Kidney epithelial cell (primary cell): Measurements from ENCODE around the gene TTL. TPM values are rescaled to one million over a fixed set of nuclear protein-coding genes. Genes with fewer than 3 reads are reported as not detected.

Experiments used
- DNase-seq: peaks from one replicate; pipeline ENCODE4 v3.0.0-alpha.2; 2010; ENCODE audit warnings: low read depth
- H3K27me3 ChIP-seq: 2 replicates; pipeline ENCODE4 v1.6.0; 2011; ENCODE audit warnings: low read length; ENCODE audit not compliant: control insufficient read depth, insufficient read depth
- H3K36me3 ChIP-seq: 2 replicates; pipeline ENCODE4 v1.5.1; 2011; ENCODE audit warnings: low read length; ENCODE audit not compliant: control insufficient read depth, insufficient read depth
- H3K4me3 ChIP-seq: 2 replicates; pipeline ENCODE4 v1.5.1; 2011; ENCODE audit warnings: low read depth, mild to moderate bottlenecking, control low read depth, low read length
- total RNA-seq: library from RNA; depleted of rRNA; stranded (reverse); fragments of >200 nt; gene quantifications from 2 replicates; pipeline ENCODE4 v1.2.3, GENCODE V29; 2015
- TF ChIP-seq, protein P1 (sequence below): IDR thresholded peaks from 2 replicates; pipeline ENCODE4 v1.5.1; 2011; ENCODE audit warnings: mild to moderate bottlenecking, moderate library complexity, low read length, control low read depth, inconsistent platforms; ENCODE audit not compliant: insufficient read depth, poor library complexity, severe bottlenecking

The TTL gene
- total RNA-seq, 1 donor from 2014 or later, result 51.3 TPM

GRCh38 chr2:112584134-112584890, 102.4 kb downstream of the TTL start, which contains the start of gene CHCHD5:
Gene CHCHD5, plus strand, starts transcription at chr2:112584609. Its CDS starts 39 bp downstream, at chr2:112584648.
- TF ChIP-seq, protein P1, sequence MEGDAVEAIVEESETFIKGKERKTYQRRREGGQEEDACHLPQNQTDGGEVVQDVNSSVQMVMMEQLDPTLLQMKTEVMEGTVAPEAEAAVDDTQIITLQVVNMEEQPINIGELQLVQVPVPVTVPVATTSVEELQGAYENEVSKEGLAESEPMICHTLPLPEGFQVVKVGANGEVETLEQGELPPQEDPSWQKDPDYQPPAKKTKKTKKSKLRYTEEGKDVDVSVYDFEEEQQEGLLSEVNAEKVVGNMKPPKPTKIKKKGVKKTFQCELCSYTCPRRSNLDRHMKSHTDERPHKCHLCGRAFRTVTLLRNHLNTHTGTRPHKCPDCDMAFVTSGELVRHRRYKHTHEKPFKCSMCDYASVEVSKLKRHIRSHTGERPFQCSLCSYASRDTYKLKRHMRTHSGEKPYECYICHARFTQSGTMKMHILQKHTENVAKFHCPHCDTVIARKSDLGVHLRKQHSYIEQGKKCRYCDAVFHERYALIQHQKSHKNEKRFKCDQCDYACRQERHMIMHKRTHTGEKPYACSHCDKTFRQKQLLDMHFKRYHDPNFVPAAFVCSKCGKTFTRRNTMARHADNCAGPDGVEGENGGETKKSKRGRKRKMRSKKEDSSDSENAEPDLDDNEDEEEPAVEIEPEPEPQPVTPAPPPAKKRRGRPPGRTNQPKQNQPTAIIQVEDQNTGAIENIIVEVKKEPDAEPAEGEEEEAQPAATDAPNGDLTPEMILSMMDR, result peak; percentile 18
- Histone ChIP-seq H3K36me3 (no peaks in the 10 kb centered on the region), H3K4me3 (peak within 1 kb of the TSS; percentile 66), H3K27me3 (no peaks in the 10 kb centered on the region)
- peak; percentile 82 for DNase-seq

DNA sequence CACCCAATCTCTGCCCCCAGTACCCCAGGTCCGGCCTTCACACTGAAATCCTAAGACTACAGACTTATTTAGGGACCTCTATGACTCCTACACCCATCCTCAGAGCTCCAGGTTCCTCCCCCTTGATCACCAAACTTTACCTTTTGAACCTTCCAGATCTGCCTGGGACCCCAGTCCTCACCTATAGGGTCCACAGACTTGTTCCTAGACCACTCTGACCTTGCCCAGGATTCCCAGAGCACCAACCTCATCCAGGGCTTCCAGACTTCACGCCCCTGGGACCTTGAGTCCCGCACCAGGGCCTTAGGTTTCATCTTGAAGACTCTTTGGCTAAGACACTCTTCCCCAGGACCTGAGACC, 102.9 kb downstream of the TTL start:
- H3K36me3 ChIP-seq, result no peaks in the 10 kb centered on the region
- no peak for DNase-seq
- TF ChIP-seq, protein P1, result no peak
- peak overlapping the region; percentile 66 for H3K4me3 ChIP-seq
- no peaks in the 10 kb centered on the region for H3K27me3 ChIP-seq

- Histone ChIP-seq H3K27me3 (no peaks in the 10 kb centered on the region), H3K4me3 (peak overlapping the region; percentile 66), H3K36me3 (no peaks in the 10 kb centered on the region)
- no peak for DNase-seq
- TF ChIP-seq, protein P1, result no peak
These were observed 103.4 kb downstream of the TTL start for GRCh38 chr2:112585400-112585799.

GRCh38 chr2:112585873-112586464, 104.0 kb downstream of the TTL start:
- H3K36me3 ChIP-seq, result no peaks in the 10 kb centered on the region
- TF ChIP-seq, protein P1, result no peak
- no peak overlapping the region for H3K4me3 ChIP-seq
- H3K27me3 ChIP-seq, result no peaks in the 10 kb centered on the region
- DNase-seq, result no peak

GRCh38 chr2:112588611-112589045, 106.7 kb downstream of the TTL start:
- H3K27me3 ChIP-seq, result no peaks in the 10 kb centered on the region
- H3K4me3 ChIP-seq, result no peak overlapping the region
- DNase-seq, result no peak
- H3K36me3 ChIP-seq, result no peaks in the 10 kb centered on the region
- TF ChIP-seq, protein P1, result no peak

Other genes with a start within 250 kb of the TTL start
- gene ZC3H8, start 227.1 kb upstream of the TTL start, total RNA-seq, result 22.7 and 47.5 TPM in 2 replicates
- gene ZC3H6, start 206.6 kb upstream of the TTL start, total RNA-seq, result 6.6 and 8.4 TPM in 2 replicates
- 6.5 and 7.7 TPM in 2 replicates for gene RGPD8, start 48.5 kb upstream of the TTL start, total RNA-seq
- 20.8 and 20.9 TPM in 2 replicates for gene POLR1B, start 60.3 kb downstream of the TTL start, total RNA-seq
- 33.5 and 36.5 TPM in 2 replicates for gene CHCHD5, start 102.5 kb downstream of the TTL start, total RNA-seq
- gene SLC20A1, start 163.8 kb downstream of the TTL start, total RNA-seq, result 101 TPM in 2 replicates
- gene NT5DC4, start 238.9 kb downstream of the TTL start, total RNA-seq, result 0.14 TPM in 1 of 2 replicates, not detected in the other